ENCODE results near the gene TIAM1.

The TIAM1 gene

DNA sequence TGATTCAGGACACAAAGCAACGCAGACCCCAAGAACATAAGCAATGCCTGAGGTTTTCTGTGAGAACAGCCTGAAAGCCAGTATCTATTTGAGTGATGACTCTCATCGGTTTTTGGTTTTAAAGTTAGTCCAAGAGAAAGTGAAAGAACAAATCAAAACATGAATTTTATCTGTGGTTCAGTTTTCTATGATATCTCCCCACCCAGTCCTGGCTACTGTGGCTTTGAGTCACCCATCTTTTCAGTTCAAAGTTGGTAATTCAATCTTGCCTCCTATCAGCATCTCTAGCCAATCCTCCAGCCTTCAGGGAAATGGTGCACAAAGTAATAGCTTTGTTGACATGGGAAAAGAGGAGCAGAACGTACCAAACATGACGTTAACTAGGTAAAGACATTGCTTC lies 265.3 kb downstream of the TIAM1 start:
- no peaks in the 10 kb centered on the region for H3K9me3 ChIP-seq (ENCODE audit: control insufficient read depth, insufficient read depth, low read length)
- no peaks in the 10 kb centered on the region for H3K79me2 ChIP-seq (ENCODE audit: control insufficient read depth, low read length)
- H3K4me1 ChIP-seq (ENCODE audit: control insufficient read depth, low read length): no peaks in the 10 kb centered on the region
- H3F3A ChIP-seq (ENCODE audit: control insufficient read depth, insufficient read depth): no peaks in the 10 kb centered on the region
- no peak overlapping the region for H3K4me3 ChIP-seq (ENCODE audit: low read length)
- no peaks in the 10 kb centered on the region for H3K27me3 ChIP-seq (ENCODE audit: control insufficient read depth, low read length)
- no peak overlapping the region for H3K4me2 ChIP-seq (ENCODE audit: low read length)
- no peak for TF ChIP-seq EZH2phosphoT487 (IDR thresholded peaks at IDR 0.05; ENCODE audit: borderline replicate concordance, low read length)
- H3K36me3 ChIP-seq (ENCODE audit: control insufficient read depth, low read length): no peaks in the 10 kb centered on the region
- no peak overlapping the region for H3K27ac ChIP-seq (ENCODE audit: low read depth, low read length)
- no peaks in the 10 kb centered on the region for H4K20me1 ChIP-seq (ENCODE audit: control insufficient read depth, insufficient read depth, low read depth, low read length)
- no peaks in the 10 kb centered on the region; the same call in 1 of the 2 replicates for H3K9me2 ChIP-seq (replicated peaks; ENCODE audit: control insufficient read depth, low read length)

- TF ChIP-seq, protein P1, sequence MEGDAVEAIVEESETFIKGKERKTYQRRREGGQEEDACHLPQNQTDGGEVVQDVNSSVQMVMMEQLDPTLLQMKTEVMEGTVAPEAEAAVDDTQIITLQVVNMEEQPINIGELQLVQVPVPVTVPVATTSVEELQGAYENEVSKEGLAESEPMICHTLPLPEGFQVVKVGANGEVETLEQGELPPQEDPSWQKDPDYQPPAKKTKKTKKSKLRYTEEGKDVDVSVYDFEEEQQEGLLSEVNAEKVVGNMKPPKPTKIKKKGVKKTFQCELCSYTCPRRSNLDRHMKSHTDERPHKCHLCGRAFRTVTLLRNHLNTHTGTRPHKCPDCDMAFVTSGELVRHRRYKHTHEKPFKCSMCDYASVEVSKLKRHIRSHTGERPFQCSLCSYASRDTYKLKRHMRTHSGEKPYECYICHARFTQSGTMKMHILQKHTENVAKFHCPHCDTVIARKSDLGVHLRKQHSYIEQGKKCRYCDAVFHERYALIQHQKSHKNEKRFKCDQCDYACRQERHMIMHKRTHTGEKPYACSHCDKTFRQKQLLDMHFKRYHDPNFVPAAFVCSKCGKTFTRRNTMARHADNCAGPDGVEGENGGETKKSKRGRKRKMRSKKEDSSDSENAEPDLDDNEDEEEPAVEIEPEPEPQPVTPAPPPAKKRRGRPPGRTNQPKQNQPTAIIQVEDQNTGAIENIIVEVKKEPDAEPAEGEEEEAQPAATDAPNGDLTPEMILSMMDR (IDR thresholded peaks at IDR 0.05; ENCODE audit: low read depth, low read length, poor library complexity, severe bottlenecking): no peak
- no peak for TF ChIP-seq EZH2phosphoT487 (IDR thresholded peaks at IDR 0.05; ENCODE audit: borderline replicate concordance, low read length)
- H3K27ac ChIP-seq (ENCODE audit: low read depth, low read length): no peak overlapping the region
- H3K9me3 ChIP-seq (ENCODE audit: control insufficient read depth, insufficient read depth, low read length): no peaks in the 10 kb centered on the region
Observed at GRCh38 chr21:31078216-31078615, 265.8 kb downstream of the TIAM1 start.

GRCh38 chr21:31075848-31076247 lies 268.2 kb downstream of the TIAM1 start:
- no peak overlapping the region for H3K4me3 ChIP-seq (ENCODE audit: low read length)
- H3K9me3 ChIP-seq (ENCODE audit: control insufficient read depth, insufficient read depth, low read length): no peaks in the 10 kb centered on the region
- no peak for TF ChIP-seq EZH2phosphoT487 (IDR thresholded peaks at IDR 0.05; ENCODE audit: borderline replicate concordance, low read length)
- TF ChIP-seq, protein P1 (IDR thresholded peaks at IDR 0.05; ENCODE audit: low read depth, low read length, poor library complexity, severe bottlenecking): no peak
- H3K36me3 ChIP-seq (ENCODE audit: control insufficient read depth, low read length): no peaks in the 10 kb centered on the region
- H3K27ac ChIP-seq (ENCODE audit: low read depth, low read length): no peak overlapping the region
- H3K9me2 ChIP-seq (replicated peaks; ENCODE audit: control insufficient read depth, low read length): no peaks in the 10 kb centered on the region; the same call in 1 of the 2 replicates
- no peaks in the 10 kb centered on the region for H3K79me2 ChIP-seq (ENCODE audit: control insufficient read depth, low read length)
- no peaks in the 10 kb centered on the region for H4K20me1 ChIP-seq (ENCODE audit: control insufficient read depth, insufficient read depth, low read depth, low read length)
- H3K4me1 ChIP-seq (ENCODE audit: control insufficient read depth, low read length): no peaks in the 10 kb centered on the region
- H3K4me2 ChIP-seq (ENCODE audit: low read length): no peak overlapping the region
- no peaks in the 10 kb centered on the region for H3F3A ChIP-seq (ENCODE audit: control insufficient read depth, insufficient read depth)
- 0 out of 2 replicates have a peak, but pooled peaks cover 4% of the 10 kb centered on the region for H3K27me3 ChIP-seq (ENCODE audit: control insufficient read depth, low read length)

More at GRCh38 chr21:31078216-31078615, 265.8 kb downstream of the TIAM1 start:
- H3K4me1 ChIP-seq (ENCODE audit: control insufficient read depth, low read length): no peaks in the 10 kb centered on the region
- 0 out of 2 replicates have a peak, but pooled peaks cover 4% of the 10 kb centered on the region for H3K27me3 ChIP-seq (ENCODE audit: control insufficient read depth, low read length)
- no peaks in the 10 kb centered on the region for H3K36me3 ChIP-seq (ENCODE audit: control insufficient read depth, low read length)
- no peaks in the 10 kb centered on the region for H4K20me1 ChIP-seq (ENCODE audit: control insufficient read depth, insufficient read depth, low read depth, low read length)
- H3K9me2 ChIP-seq (replicated peaks; ENCODE audit: control insufficient read depth, low read length): no peaks in the 10 kb centered on the region; the same call in 1 of the 2 replicates
- H3F3A ChIP-seq (ENCODE audit: control insufficient read depth, insufficient read depth): no peaks in the 10 kb centered on the region
- no peaks in the 10 kb centered on the region for H3K79me2 ChIP-seq (ENCODE audit: control insufficient read depth, low read length)
- H3K4me2 ChIP-seq (ENCODE audit: low read length): no peak overlapping the region
- no peak overlapping the region for H3K4me3 ChIP-seq (ENCODE audit: low read length)

- H3F3A ChIP-seq (ENCODE audit: control insufficient read depth, insufficient read depth): no peaks in the 10 kb centered on the region
- no peaks in the 10 kb centered on the region for H3K4me1 ChIP-seq (ENCODE audit: control insufficient read depth, low read length)
- H3K9me3 ChIP-seq (ENCODE audit: control insufficient read depth, insufficient read depth, low read length): no peaks in the 10 kb centered on the region
- no peak overlapping the region for H3K27ac ChIP-seq (ENCODE audit: low read depth, low read length)
- TF ChIP-seq, protein P1 (IDR thresholded peaks at IDR 0.05; ENCODE audit: low read depth, low read length, poor library complexity, severe bottlenecking): no peak
- no peak for TF ChIP-seq EZH2phosphoT487 (IDR thresholded peaks at IDR 0.05; ENCODE audit: borderline replicate concordance, low read length)
- no peak overlapping the region for H3K4me2 ChIP-seq (ENCODE audit: low read length)
- 0 out of 2 replicates have a peak, but pooled peaks cover 4% of the 10 kb centered on the region for H3K27me3 ChIP-seq (ENCODE audit: control insufficient read depth, low read length)
- no peaks in the 10 kb centered on the region for H4K20me1 ChIP-seq (ENCODE audit: control insufficient read depth, insufficient read depth, low read depth, low read length)
- no peak overlapping the region for H3K4me3 ChIP-seq (ENCODE audit: low read length)
- H3K9me2 ChIP-seq (replicated peaks; ENCODE audit: control insufficient read depth, low read length): no peaks in the 10 kb centered on the region; the same call in 1 of the 2 replicates
- no peaks in the 10 kb centered on the region for H3K79me2 ChIP-seq (ENCODE audit: control insufficient read depth, low read length)
- H3K36me3 ChIP-seq (ENCODE audit: control insufficient read depth, low read length): no peaks in the 10 kb centered on the region
Observed at GRCh38 chr21:31072533-31072932, 271.5 kb downstream of the TIAM1 start.

Measured in DOHH2 (cell line).